SHP77 treated with DMSO at 0.1 percent for 48 hours (cell line): Measurements from ENCODE around the gene TFIP11.

Experiments used
- DNase-seq: peaks from one replicate; lab custom pipeline; 2025; lab: John Stamatoyannopoulos, UW

TFIP11 gene

DNA sequence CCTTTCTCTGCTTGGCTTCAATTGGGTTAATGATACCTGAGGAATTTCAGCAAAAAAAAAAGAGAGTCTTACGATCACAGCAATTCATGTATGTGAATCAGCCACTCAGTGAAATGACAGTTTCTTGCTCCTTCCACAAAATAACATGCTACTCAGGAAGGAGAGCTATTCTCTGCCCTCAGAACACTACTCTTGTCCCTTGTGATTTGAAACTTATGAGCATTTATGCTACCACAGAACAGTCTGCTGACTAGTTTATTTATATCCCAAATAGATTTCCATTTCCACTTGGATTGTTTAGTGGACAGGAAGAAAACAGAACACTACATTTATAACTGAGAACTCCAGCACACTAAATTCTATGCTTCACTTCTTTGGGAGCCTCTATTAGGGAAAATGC is 8.5 kb downstream of the TFIP11 start:
- DNase-seq, result no peak

DNA sequence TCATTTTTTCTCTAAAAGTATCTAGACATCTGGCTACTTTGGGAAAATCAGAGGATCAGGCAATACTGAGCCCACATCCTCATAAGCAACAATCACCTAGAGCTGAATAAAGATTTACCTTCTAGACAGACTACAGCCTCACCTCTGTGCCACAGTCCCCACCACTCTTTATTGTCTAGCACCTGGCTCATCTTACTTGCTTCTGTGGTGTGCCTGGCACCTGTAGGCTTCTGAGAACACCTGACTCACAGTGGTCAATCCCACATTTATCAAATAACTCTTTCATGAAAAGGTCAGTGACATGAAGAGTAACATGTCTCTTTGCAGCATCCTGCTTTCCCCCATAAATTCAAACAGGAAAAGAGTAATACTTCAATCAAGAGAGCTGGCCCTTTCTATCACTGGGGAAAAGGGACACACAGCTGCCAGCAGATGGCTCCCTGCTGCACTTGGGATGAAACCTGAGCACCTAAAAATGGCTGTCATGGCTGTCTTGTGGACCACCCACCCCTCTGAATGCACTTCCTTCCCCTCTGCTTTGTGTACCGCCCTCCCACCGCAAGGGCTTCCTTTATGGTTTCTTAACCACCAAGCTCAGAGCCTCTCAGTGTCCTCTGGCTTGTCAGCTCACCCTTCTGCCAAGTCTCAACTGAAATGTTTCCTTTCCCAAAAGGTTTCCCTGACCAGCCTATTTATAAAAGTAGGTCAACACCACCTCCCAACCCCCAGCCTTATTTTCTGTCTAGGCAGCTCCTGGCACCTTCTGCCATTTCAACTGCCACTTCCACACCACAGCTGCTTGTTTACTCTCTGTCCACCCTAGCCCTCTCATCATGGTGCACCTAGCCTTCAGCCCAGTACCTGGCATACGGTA is 9.3 kb downstream of the TFIP11 start:
- no peak for DNase-seq

DNA sequence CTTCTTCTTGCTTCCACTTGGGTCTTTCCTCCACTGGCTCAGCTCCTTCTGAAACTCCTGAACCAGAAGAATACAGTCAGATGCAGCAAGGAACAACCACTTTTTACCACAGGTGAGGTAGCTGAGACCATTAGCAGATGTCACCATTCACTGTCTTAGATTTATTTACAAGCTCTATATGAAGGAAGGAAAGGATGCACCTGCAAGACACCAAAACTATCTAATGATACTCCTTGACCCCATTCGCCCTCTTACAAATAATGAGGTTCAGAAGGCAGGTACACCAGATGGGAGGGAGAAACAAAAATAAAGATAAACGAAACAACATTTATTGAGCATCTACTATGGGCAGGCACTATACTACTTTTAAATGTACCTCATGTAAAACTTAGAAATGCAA is 10.3 kb downstream of the TFIP11 start:
- no peak for DNase-seq

DNA sequence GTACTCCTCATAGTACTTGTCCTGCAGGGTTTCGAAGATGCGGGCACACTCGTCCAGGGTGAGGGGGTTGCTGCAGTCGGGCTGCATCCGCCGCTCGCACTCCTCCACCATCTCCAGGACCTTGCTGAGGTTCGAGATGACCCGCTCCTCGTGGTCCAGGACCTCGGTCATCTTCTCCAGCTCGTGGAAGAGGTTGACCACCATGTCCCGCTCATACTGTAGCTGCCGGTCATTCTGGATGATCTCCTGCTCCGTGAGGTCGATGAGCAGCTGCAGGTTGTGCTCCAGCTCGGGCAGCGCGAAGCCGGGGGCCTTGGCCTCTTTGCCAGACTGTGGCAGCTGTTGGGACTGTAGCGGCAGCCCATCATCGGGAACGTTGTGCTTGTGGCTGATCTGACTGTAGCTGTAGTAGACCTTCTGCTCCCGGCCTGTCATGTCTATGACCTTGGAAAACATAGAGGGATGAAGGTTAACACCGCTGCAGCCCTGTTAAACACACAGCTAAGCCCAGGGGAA is 13.0 kb downstream of the TFIP11 start:
- no peak for DNase-seq

DNA sequence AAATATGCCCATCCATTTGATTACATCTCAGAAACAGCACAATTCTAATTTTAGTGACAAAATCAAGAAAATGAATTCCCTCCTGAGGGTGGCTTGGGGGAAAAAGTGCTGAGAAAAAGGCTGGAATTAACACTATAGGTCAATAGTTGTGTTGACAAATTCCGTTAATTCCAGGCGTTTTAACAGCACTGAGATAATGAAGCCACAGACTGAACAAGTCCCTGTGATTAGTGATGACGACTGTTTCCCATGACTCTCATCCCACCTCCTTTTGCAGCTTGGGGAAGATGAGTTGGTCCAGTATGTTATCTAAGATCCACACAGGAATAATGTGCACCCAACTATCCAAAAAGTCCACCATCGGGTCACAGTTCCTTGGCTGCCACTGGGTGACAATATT is 15.8 kb downstream of the TFIP11 start:
- no peak for DNase-seq

DNA sequence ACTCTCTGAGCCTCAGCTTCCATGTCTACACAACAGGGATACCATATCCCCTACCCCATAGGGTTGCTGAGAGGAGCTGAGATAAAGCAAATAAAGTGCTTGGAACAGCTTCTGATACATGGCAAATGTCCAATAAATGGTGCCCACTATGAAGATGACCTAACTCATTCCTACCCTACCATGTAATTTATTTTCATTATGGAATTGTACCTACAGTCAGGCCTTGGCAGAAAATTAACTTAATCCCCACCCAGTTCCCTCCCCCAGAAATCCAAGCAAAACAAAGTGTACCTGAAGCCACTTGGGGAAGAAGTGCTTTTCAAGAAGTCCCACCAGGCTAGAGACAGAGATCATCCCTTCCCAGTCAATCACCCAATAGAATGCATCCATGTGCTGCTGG is 17.8 kb downstream of the TFIP11 start:
- no peak for DNase-seq

DNA sequence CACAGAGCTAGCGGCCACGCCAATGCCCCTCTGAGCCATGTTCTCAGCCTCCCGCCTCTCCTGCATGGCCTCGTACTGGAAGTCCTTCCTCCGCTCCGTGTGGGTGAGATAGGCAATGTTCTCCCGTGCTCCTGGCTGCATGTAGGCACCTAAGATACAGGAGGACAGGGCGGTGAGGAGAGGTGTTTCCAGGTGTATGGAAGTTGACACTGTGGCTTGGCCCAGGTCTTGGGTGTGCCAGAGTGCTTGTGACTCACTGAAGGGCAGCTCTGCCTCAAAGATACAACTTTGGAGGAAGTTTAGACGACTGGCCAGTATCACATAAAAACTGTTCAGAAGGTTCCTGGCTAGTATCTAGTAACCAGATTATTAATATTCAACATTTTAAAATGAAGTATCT is 20.1 kb downstream of the TFIP11 start:
- DNase-seq, result no peak

DNA sequence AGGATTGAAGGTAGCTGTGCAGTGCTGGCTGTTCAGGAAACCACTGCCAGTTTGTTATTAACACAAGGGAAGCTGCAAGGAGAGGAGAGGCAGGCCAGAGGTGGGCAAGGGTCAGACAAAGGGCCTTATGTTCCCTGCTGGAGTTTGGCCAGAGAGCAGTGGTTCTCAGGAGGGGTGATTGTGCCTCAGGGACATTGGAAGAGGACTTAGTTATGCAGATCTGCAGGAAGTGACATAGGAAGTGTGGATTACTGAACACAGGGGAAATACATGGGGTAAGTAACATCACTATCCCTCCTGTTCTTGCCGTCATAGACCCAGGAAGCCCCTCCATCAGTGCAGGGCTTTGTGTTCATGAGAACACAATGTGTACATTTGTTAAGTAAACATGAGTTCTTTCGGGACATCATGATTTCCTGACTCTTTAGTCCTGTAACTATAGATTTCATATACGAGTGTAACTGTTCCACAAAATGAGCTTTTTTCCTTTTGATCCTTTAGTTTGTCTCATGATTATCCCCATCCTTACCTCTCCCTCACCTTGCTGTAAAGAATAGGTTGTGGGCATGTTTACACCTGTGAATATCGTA is 22.7 kb downstream of the TFIP11 start:
- DNase-seq, result no peak

DNA sequence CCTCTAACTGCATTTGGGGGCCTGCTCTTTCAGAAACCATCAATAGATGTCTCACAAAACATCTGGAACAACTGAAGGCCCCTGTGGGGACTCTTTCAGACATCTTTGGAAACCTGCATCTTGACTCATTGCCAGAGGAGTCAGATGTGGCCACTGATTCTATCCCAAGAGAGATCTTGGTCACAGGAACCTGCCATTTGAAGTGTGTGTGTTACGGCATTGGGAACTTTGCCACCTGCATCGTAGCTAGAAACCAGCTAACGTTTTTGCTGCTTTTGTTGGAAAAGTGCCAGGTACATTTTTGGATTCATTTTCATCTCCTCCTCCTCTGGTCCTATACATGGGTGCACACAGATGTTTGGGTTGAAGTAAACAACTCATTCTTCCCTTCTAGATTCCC is 24.3 kb downstream of the TFIP11 start:
- no peak for DNase-seq

DNA sequence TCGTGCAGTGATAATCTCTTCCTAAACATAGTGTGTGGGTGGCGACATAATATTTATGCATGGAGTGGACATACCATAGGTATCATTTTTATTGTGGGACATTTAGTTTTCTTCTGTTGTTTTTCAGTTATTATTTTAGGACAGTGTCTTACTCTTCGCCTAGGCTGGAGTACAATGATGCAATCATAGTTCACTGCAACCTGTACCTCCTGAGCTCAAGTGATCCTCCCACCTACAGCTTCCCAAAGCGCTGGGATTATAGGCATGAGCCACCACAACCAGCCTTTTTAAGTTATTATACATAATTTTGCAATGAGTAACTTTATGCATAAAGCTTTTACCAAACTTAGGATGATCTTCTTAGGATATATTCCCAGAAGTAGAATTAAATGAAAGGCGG is 25.9 kb downstream of the TFIP11 start:
- DNase-seq, result no peak

DNA sequence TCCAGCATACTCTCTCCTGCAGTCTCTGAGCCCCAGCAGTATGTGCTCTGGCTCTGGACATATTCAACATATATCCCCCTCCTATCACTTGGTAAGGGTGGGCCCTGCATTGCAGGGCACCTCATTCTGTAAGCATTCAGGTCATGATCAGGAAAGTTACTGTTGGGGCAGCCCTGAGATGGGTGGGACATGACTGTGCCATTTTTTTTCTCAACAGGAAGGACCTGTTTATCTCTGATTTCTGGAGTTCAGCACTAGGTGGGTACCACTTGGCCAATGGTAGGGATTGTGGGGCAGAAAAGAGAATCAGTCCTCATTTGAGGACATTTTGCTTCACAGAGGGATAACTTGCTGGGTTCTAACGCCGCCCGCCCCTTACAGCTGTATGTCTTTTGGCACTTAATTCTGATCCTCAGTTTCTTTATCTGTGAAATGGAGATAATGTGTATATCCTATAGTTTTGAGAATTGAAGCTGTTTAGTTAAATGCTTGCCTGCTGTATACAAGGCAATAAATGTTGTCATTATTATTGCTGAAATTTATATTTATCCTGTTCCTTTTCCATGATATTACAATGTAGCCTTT is 26.4 kb downstream of the TFIP11 start:
- no peak for DNase-seq

DNA sequence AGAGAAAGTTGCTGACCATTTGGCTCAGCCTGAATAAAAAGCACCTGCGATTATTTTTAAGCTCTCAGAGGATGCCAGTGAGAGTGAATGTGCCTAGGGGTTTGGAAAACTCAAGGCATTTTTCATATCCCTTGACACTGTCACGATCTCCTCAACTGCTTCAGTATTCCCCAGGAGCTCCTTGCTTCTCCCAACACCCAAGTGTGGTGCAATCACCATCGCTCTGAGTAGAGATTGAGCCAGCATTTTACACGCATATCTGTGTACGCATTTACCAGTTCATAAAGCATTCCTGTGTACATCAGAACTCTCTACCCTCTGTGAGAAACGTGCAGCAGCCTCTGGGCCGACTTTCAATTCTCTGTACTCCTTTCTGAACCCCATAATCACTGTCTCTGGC is 27.3 kb downstream of the TFIP11 start:
- no peak for DNase-seq

DNA sequence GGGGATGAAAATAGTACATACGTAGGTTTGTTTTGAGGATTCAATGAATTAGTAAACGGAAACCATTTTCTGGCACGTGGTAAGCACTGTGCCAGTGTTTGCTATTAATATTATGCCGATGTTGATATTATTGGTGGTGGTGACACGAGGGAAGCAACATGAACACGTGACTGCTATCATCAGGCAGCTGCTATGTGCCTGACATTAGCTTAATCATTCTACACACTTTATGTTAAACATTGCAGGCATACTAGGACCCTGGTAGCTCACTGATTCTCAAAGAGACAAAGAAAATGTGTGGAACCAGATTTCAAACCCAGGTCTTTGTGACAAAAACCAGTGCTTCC is 27.9 kb downstream of the TFIP11 start:
- DNase-seq, result no peak

DNA sequence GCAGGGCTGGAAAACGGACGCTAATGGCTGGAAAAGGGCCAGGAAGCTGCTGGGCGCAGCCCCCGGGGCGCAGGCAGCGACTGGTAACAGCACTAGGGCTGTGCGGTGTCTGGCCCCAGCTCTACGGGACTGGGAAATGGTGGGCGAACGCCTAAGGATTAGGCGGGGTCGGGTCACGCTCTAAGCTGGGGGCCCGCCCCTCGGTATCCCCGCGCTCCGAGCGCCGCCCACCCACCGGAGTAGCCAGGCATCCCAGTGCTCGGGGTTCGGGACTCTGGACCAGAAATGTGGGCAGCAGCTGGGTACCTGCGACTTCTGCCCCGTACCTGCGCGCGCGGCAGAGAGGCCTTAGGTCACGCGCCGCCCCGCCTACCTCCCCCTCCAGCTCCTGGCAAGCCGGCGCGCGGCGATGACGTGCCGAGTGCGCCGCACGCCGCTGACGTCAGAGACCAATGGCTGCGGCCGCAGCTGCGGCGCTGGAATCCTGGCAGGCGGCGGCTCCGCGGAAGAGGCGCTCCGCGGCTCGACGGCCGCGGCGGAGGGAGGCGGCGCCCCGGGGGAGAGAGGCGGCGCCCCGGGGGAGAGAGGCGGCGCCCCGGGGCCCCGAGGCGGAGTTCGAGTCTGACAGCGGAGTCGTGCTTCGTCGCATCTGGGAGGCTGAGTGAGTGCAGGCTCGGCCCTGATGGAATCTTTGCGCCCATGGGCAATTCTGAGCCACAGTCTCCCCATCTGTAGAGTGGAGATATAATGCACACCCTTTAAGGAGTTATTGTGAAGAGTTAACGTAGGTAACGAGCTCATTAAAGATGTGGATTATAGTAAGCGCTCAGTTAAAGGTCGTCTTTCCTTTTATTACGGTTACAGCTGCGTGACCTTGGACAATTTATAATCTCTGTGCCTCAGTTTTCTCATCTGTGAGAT is 28.6 kb downstream of the TFIP11 start, which contains the start of the genes HPS4 and SRRD:
TSS of gene HPS4 (minus strand) at position 345 of the 921 bp plus-strand sequence. CDS start 2,021 bp downstream, outside the sequence.
TSS of gene SRRD (plus strand) at position 439 of the 921 bp plus-strand sequence. CDS start at position 453, 14 bp downstream.
- DNase-seq, result peak; percentile 41

DNA sequence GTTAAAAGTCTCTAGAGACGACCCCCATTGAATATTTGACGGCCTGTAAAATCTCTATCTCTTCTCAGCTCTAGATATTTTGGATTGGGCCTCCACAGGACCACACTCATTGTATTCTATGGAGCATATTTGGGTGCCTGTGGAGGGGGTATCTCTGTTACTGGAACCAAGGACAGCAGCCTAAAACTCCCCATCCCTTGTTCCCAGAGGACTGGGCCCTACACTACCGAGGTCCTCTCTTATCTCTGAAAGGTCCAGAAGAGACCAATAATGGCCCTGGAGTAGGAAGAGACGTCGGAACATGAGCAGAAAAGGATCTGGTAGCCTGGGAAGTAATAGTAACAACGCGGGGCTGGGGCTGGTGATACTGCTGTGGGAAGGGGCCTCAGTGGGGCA is 29.2 kb downstream of the TFIP11 start:
- DNase-seq, result no peak

DNA sequence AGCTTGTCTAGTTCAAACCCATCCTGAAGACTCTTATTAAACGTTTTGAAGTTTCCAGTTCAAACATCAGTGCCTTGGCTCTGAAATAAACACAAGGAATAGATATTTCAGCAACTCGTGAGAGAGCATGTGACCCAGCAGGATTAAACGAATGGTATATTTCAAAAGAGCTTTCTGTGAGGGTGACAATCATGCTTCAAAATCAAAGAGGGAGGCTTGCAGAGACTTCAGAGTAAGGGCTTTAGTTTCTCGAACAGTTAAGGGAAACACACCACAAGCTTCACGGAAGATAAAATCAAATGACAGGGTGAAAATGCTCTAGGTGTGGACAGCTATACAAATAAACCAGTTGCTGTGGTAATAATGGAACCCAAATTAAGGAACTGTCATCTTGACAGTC is 30.1 kb downstream of the TFIP11 start:
- no peak for DNase-seq

DNA sequence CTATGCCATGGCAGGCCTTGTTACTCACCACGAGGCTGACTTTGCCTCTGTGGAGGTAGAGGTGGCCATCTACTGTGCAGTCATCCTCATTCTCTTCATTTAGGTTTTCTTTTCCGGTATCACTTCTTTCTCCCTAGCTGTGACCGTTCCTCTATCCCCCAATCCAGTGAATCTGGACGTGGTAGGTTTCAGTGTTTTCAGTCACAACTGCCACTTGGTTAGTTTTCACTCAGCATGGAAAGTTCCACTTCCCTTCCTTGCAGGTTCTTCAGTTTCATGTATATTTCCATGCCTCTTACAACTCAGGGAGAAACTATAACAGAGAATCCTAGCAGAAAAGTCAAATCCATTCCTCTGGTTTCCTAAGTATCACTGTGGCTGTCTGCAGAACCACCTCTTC is 30.6 kb downstream of the TFIP11 start:
- DNase-seq, result no peak

DNA sequence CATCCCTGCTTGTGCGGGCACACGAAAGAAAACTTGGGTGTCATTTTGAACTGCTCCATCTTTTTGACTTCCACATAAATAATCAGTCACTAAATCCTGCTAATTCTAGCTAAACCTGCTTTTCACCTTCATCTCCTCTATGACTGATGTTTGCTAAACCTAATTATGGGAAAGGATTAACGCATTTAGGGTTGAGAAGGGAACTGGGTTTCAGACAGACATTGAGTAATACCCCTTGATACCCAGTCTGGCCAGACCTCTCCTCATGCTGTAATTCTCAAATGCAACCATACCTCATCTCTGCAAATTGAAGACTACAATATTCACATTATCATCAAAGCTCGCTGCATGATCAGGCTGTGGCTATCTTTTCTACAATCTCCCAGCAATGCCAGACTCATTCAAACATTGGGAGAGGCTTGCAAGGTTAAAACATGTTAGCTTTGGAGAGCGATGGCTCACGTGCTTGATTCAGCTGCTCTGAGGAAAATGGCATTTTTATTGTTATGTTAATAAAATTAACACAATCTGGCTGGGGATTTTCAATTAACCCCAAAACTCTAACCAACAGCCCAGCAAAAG is 31.1 kb downstream of the TFIP11 start:
- DNase-seq, result no peak

DNA sequence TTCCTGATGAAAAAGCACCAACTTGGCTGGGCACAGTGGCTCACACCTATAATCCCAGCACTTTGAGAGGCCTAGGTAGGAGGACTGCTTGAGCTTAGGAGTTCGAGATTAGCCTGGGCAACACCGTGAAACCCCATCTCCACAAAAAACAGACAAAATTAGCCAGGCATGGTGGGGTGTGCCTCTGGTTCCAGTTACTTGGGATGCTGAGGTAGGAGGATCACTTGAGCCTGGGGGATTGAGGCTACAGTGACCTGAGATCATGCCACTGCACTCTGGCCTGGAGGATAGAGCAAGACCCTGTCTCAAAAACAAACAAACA is 31.7 kb downstream of the TFIP11 start:
- DNase-seq, result no peak

DNA sequence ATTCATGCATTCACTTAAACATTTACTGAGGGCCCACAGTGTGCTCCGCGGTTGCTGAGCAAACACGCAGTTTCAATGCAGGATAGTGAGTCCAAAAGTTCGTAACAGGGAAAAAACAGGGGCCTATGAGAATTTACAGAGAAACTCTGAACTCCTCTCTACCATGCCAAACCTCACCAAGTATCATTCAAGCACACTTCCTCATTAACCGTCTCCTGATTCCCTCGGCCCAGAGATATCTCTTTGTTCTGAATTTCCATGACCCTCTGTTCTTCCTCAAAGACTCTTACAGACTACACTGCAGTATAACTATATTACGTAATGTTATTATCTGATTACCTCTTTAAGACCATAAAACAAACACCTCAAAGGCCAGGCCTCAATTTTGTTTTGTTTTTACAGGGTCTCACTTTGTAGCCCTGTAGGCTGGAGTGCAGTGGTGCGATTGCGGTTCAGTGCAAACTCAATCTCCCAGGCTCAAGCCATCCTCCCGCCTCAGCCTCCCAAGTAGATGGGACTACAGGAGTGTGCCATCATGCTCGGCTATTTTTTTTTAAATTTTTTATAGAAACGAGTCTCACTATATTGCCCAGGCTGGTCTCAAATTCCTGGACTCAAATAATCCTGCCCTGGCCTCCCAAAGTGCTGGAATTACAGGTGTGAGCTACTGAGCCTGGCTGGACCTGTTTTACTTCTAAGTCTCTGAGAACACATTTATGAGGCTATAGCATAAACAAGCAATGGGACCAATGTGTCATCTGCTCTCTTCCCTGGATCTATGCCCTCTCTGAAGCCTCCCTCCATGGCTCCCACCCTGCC is 32.3 kb downstream of the TFIP11 start:
- DNase-seq, result peak; percentile 42
